IPS-18a (cell line): ENCODE data around the gene SMURF1.

Experiments used
- H3K27ac ChIP-seq: one replicate; pipeline ENCODE4 v1.5.1; 2013; ENCODE audit warnings: low read length
- H3K27me3 ChIP-seq: one replicate; pipeline ENCODE4 v1.6.1; 2013; ENCODE audit warnings: mild to moderate bottlenecking, low read length; ENCODE audit not compliant: control insufficient read depth, insufficient read depth
- H3K36me3 ChIP-seq: one replicate; pipeline ENCODE4 v1.6.1; 2013; ENCODE audit warnings: low read depth, low read length; ENCODE audit not compliant: control insufficient read depth
- H3K4me1 ChIP-seq: one replicate; pipeline ENCODE4 v1.6.1; 2013; ENCODE audit warnings: low read depth, low read length; ENCODE audit not compliant: control insufficient read depth
- H3K4me3 ChIP-seq: one replicate; pipeline ENCODE4 v1.5.1; 2013; ENCODE audit warnings: low read length
- H3K9ac ChIP-seq: one replicate; pipeline ENCODE4 v1.6.1; 2013; ENCODE audit warnings: mild to moderate bottlenecking, low read length, moderate library complexity
- H3K9me3 ChIP-seq: one replicate; pipeline ENCODE4 v1.6.1; 2013; ENCODE audit warnings: low read depth, low read length; ENCODE audit not compliant: control insufficient read depth

The SMURF1 gene

DNA sequence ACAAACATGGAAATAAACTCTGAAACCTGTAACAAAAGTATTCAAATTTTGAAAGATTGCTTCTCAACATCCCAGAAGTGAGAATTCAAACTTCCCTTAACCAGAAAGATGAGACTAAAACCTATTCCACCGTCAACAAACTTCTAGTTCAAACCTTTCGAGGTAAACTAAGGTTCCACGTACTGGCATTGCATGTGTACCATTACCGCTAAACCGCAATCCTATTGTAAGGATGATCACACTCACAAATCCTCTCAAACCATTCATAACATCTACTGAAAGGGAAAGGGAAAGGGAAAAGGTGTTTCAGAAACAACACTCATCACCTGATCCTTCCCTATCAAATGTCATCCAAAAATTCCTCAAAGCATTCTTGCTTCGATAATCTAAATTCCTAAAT is 3.1 kb downstream of the SMURF1 start:
- H3K4me1 ChIP-seq, result peaks cover 32% of the 10 kb centered on the region
- H3K27ac ChIP-seq, result no peak overlapping the region
- no peak overlapping the region for H3K4me3 ChIP-seq
- no peaks in the 10 kb centered on the region for H3K36me3 ChIP-seq
- no peaks in the 10 kb centered on the region for H3K27me3 ChIP-seq
- no peak overlapping the region for H3K9ac ChIP-seq
- no peaks in the 10 kb centered on the region for H3K9me3 ChIP-seq

DNA sequence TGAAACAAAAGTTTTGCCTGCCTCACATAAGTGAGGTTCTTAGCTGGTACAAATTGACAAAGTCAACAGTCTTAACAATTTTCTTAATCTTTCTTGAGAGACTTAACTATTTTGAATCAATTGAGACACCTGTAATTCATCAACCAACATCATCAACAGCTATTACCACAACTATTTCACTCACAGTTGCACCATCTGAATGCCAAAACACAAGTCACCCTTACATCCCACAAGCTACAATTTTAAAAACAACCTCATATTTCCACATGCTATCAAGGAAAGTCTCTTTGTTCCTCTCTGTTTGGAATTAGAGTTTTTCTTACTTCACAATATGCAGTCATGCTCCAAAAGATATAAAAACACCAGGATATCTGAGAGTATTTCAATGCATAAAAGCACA is 4.9 kb downstream of the SMURF1 start:
- no peaks in the 10 kb centered on the region for H3K27me3 ChIP-seq
- peaks cover 32% of the 10 kb centered on the region for H3K4me1 ChIP-seq
- no peak overlapping the region for H3K27ac ChIP-seq
- H3K9ac ChIP-seq, result no peak overlapping the region
- no peak overlapping the region for H3K4me3 ChIP-seq
- H3K36me3 ChIP-seq, result no peaks in the 10 kb centered on the region
- H3K9me3 ChIP-seq, result no peaks in the 10 kb centered on the region

DNA sequence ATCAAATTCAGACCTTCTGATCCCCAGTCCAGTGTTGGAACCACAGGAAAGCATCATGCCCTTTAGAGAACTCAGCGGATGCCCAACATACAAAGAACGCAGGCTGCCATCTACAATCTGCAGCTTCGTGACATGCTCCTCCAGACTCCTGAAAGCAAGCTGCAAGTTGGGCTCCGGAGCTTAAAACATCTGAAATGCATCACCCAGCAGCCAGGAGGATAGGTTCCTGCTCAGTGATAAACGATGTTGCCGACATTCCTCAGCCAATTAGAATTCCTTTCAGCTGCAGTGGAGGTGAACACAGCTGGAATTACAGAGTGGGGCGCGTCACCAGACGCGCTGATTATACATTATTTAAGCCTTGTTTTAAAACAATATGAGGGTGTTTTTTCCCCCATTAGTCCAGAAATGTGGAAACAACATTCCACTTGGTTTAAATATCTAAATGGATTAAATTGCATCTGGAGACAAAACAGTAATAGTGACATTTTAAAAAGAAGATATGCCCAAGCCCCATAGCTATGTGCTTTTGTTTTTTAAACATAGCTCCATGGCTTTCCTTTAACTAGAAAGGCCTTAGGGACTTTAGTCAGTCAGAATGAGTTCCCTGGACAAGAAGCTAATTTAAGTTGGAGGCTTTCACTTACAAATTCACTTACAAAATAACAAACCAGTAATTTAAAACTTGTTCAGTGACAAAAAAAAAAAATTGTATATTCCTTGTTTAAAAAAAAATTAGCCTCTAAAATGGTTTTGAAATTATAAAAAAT is 6.3 kb downstream of the SMURF1 start:
- Histone ChIP-seq H3K4me3 (peak overlapping the region; percentile 42), H3K9me3 (no peaks in the 10 kb centered on the region), H3K27ac (peak overlapping the region; percentile 7), H3K27me3 (no peaks in the 10 kb centered on the region), H3K9ac (peak overlapping the region; percentile 18), H3K4me1 (peaks cover 32% of the 10 kb centered on the region), H3K36me3 (no peaks in the 10 kb centered on the region)

GRCh38 chr7:99135938-99136337 is 8.0 kb downstream of the SMURF1 start:
- Histone ChIP-seq H3K27me3 (no peaks in the 10 kb centered on the region), H3K27ac (no peak overlapping the region)

DNA sequence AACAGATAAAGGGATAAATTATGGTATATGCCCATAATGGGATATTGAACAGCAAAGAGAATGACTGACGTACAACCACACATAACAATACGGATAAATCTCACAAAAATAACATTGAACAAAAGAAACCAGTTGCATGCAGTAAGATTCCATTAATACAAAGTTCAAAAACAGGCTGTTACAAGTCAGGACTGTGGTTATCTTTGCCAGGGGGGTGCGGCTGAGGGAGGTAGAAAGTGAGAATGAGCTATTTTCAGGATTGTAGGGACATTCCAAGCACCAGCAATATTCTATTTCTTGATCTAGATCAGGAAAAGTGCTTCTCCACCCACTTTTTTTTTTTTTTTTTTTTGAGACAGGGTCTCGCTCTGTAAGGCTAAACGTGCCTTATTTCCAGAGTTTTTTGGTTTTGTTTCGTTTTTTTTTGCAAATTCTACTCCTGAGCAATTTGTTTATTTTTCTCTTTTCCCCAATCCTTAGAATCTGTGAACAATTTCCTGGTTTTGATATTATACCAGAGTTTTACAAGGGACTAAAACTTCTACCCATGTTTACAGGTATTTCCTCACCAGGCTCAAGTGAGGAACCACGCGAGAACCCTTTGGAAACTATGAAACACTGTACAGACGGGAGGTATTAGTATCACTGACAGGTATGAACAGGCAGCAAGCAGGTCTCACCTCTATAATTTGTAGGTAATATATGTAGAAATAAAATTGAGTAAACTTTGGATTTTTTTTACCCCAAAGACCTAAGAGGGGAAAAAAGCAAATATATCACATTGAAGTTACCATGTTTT is 9.9 kb downstream of the SMURF1 start:
- Histone ChIP-seq H3K4me3 (no peak overlapping the region), H3K27ac (no peak overlapping the region), H3K27me3 (no peaks in the 10 kb centered on the region), H3K4me1 (peaks cover 15% of the 10 kb centered on the region), H3K36me3 (no peaks in the 10 kb centered on the region), H3K9me3 (no peaks in the 10 kb centered on the region), H3K9ac (no peak overlapping the region)

More at GRCh38 chr7:99135938-99136337, 8.0 kb downstream of the SMURF1 start:
- Histone ChIP-seq H3K9me3 (no peaks in the 10 kb centered on the region), H3K36me3 (no peaks in the 10 kb centered on the region), H3K9ac (no peak overlapping the region), H3K4me3 (no peak overlapping the region), H3K4me1 (peaks cover 24% of the 10 kb centered on the region)

DNA sequence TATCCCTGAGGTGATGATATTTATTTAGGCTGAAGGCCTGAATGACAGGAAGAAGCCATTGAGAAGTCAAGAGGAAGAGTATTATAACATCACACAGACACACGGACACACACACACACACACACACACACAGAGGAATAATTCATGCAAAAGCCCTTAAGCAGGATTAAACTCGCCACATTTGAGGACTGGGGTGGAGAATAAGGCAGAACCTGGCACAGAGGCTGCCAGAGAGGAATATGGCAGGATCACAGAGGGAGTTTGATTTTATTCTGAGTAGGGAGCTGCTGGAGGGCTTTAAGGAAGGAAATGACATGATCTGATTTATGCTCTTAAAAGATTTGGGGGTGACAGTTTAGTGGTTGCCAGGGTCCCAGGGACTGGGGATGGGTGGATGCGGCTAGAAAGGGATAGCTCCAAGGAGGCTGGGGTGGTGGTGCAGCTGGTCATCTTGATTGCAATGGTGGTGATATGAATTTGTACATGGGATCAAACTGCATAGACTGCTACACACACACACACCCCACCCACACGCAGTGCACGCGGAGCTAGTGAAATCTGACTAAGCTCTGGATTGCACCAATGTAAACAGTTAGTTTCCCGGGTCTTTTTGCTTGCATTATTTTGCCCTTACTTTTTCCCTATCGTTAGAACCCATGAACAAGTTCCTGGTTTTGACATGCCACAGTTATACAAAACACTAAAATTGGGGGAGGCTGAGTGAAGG is 11.2 kb downstream of the SMURF1 start:
- peaks cover 3% of the 10 kb centered on the region for H3K4me1 ChIP-seq

DNA sequence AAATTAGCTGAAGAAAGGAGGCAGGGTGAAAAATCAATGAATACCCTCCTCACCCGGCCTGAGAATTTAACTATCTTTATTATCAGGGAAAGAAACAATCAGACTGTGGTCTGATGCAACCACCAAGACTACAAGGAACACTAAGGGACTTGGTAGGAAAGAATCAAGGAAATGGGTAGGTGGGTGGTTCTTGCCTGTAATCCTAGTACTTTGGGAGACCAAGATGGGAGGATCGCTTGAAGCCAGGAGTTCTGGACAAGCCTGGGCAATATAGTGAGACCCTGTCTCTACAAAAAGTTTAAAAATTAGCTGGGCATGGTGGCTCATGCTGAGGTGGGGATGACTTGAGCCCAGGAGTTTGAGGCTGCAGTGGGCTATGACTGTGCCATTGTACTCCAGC is 12.6 kb downstream of the SMURF1 start:
- H3K36me3 ChIP-seq, result no peaks in the 10 kb centered on the region
- no peak overlapping the region for H3K9ac ChIP-seq
- H3K27me3 ChIP-seq, result no peaks in the 10 kb centered on the region
- H3K4me3 ChIP-seq, result no peak overlapping the region
- H3K9me3 ChIP-seq, result no peaks in the 10 kb centered on the region
- H3K27ac ChIP-seq, result no peak overlapping the region
- H3K4me1 ChIP-seq, result peaks cover 3% of the 10 kb centered on the region

More for the DNA sequence above, 11.2 kb downstream of the SMURF1 start:
- Histone ChIP-seq H3K4me3 (no peak overlapping the region), H3K27ac (no peak overlapping the region), H3K9ac (no peak overlapping the region), H3K9me3 (no peaks in the 10 kb centered on the region), H3K27me3 (no peaks in the 10 kb centered on the region), H3K36me3 (no peaks in the 10 kb centered on the region)

- no peaks in the 10 kb centered on the region for H3K27me3 ChIP-seq
- H3K36me3 ChIP-seq, result no peaks in the 10 kb centered on the region
- no peak overlapping the region for H3K9ac ChIP-seq
- peaks cover 3% of the 10 kb centered on the region for H3K4me1 ChIP-seq
- no peak overlapping the region for H3K27ac ChIP-seq
- H3K4me3 ChIP-seq, result no peak overlapping the region
- H3K9me3 ChIP-seq, result no peaks in the 10 kb centered on the region
These were observed 14.4 kb downstream of the SMURF1 start for GRCh38 chr7:99129536-99129935.

DNA sequence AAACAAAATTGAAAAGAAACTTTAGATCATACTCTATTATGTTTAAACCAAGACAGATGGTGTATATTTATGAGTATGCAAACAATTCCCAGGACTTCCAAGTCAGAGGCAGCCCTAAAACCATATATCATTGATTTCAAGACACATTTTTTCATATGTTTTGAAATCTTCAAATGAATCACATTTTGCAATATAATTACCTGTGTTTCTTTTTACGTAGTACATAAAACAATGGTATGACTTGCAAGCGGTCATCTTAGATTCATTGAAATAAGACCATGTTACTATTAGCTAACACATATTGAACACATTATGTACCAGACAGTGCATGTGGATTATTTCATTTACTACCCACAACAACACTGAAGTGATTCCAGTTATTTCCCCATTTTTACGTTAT is 14.9 kb downstream of the SMURF1 start:
- no peaks in the 10 kb centered on the region for H3K27me3 ChIP-seq
- no peak overlapping the region for H3K9ac ChIP-seq
- no peaks in the 10 kb centered on the region for H3K9me3 ChIP-seq
- no peaks in the 10 kb centered on the region for H3K36me3 ChIP-seq
- no peak overlapping the region for H3K27ac ChIP-seq
- no peak overlapping the region for H3K4me3 ChIP-seq
- peaks cover 3% of the 10 kb centered on the region for H3K4me1 ChIP-seq

GRCh38 chr7:99128076-99128950 is 15.6 kb downstream of the SMURF1 start:
- Histone ChIP-seq H3K27ac (no peak overlapping the region), H3K4me1 (peaks cover 3% of the 10 kb centered on the region), H3K9ac (no peak overlapping the region), H3K4me3 (no peak overlapping the region), H3K27me3 (no peaks in the 10 kb centered on the region), H3K9me3 (no peaks in the 10 kb centered on the region), H3K36me3 (no peaks in the 10 kb centered on the region)

DNA sequence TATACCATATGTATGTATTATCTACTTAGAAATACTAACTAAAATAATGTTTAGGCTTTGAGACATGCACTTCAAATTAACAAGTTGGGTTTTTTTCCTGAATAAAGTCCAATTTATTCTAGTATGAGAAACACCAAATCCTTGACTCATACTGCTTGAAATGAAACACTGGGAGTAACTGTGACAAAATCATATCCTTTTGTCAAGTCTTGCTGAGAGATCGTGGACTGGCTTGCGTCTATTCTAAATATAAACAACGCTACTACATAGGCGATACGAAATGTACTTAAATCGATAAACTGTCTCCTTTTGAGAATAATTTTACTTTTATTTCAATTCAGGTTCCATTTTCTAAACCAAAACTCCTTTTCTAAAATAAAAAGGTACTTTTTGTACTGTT is 16.3 kb downstream of the SMURF1 start:
- H3K4me3 ChIP-seq, result no peak overlapping the region
- no peak overlapping the region for H3K27ac ChIP-seq
- no peak overlapping the region for H3K9ac ChIP-seq
- no peaks in the 10 kb centered on the region for H3K27me3 ChIP-seq
- peaks cover 3% of the 10 kb centered on the region for H3K4me1 ChIP-seq
- no peaks in the 10 kb centered on the region for H3K36me3 ChIP-seq
- no peaks in the 10 kb centered on the region for H3K9me3 ChIP-seq
